Peyer's patch (tissue), 4 donors: ENCODE results near the gene PDIA2.

Experiments used
- POLR2A ChIP-seq, 2 donors: fragments of 450-650 bp; IDR thresholded peaks; one replicate each; pipeline ENCODE4 v1.5.1; 2017; ENCODE audit warnings: antibody characterized with exemption in 2 of 2, mild to moderate bottlenecking in 2 of 2, moderate library complexity in 2 of 2
- TF ChIP-seq, protein P1 (sequence below), 6 experiments: fragments of 450-650 bp in 4 of 6; fragments of 200-600 bp in 2 of 6; sonication (generic) in 1 of 6; IDR thresholded peaks; one replicate each; pipeline ENCODE4 v1.5.1; 2017 to 2019; ENCODE audit warnings: antibody characterized with exemption in 6 of 6, mild to moderate bottlenecking in 3 of 6, moderate library complexity in 1 of 6

DNA sequence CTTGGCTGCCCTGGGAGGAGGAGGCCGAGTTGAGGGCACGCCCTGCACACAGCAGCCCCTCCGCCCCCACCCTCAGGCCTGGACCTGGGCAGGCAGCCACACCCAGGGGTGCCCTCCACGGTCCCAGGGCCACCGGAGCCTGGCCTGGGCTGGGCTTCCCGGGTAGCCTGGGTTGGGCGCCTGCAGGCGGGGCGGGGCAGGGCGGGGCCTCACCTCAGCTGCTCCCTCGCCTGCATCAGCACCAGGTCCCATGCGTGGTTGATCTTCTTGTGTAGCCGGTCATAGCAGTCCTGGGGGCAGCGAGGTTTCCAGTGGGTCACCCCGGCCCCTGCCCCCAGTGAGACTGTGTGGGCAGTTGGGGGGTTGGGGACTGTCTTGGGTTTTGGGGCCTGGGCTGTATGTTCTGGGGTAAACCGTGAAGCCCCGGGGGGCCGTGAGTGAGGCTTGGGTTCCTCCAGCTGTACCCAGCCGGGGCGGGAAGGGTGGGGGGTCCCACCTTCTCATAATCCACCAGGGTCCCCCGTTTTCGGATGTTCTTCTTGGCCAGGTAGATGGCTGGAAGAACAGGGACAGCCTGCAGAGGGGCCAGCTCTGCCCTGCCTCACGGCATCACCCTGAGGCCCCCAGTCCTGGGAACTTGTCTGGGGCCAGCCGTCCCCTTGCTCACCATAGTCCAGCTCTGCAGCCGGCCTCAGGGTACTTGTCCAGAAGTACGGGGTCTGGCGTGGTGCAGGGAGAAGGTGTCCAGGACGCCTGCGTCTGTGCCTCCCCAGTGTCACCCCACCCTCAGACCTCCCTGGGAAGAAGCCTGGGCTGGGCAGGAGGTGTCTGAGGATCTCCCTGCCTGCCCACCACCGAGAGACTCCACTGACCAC, 9.2 kb upstream of the PDIA2 start:
- TF ChIP-seq, protein P1, sequence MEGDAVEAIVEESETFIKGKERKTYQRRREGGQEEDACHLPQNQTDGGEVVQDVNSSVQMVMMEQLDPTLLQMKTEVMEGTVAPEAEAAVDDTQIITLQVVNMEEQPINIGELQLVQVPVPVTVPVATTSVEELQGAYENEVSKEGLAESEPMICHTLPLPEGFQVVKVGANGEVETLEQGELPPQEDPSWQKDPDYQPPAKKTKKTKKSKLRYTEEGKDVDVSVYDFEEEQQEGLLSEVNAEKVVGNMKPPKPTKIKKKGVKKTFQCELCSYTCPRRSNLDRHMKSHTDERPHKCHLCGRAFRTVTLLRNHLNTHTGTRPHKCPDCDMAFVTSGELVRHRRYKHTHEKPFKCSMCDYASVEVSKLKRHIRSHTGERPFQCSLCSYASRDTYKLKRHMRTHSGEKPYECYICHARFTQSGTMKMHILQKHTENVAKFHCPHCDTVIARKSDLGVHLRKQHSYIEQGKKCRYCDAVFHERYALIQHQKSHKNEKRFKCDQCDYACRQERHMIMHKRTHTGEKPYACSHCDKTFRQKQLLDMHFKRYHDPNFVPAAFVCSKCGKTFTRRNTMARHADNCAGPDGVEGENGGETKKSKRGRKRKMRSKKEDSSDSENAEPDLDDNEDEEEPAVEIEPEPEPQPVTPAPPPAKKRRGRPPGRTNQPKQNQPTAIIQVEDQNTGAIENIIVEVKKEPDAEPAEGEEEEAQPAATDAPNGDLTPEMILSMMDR (IDR thresholded peaks at IDR 0.05) = no peak
- no peak for TF ChIP-seq POLR2A (IDR thresholded peaks at IDR 0.05)
